Liver (tissue), 3 donors: ENCODE results near the gene EHF.

Source experiments
- FOXA1 ChIP-seq: IDR thresholded peaks from 2 replicates; pipeline ENCODE4 v1.6.1; 2016; ENCODE audit warnings: antibody characterized with exemption
- JUND ChIP-seq, 2 donors: IDR thresholded peaks; 2 replicates each; pipeline ENCODE4 v1.6.1; 2016; ENCODE audit warnings: antibody characterized with exemption in 2 of 2
- RAD21 ChIP-seq, 2 donors: IDR thresholded peaks; 2 replicates each; pipeline ENCODE4 v1.6.1; 2016; ENCODE audit warnings: antibody characterized with exemption in 2 of 2, mild to moderate bottlenecking in 2 of 2
- RXRA ChIP-seq, 2 donors: IDR thresholded peaks; 2 replicates each; pipeline ENCODE4 v1.6.1; 2017 to 2018; ENCODE audit warnings: antibody characterized with exemption in 2 of 2, mild to moderate bottlenecking in 1 of 2
- SP1 ChIP-seq: IDR thresholded peaks from 2 replicates; pipeline ENCODE4 v1.6.1; 2018; ENCODE audit warnings: antibody characterized with exemption, mild to moderate bottlenecking
- YY1 ChIP-seq: IDR thresholded peaks from 2 replicates; pipeline ENCODE4 v1.6.1; 2016; ENCODE audit warnings: antibody characterized with exemption, mild to moderate bottlenecking
- TF ChIP-seq, protein P1 (sequence below): IDR thresholded peaks from 2 replicates; pipeline ENCODE4 v1.6.1; 2016; ENCODE audit warnings: antibody characterized with exemption
- TF ChIP-seq, protein P2 (sequence below): fragments of 150-350 bp; IDR thresholded peaks from 2 replicates; pipeline ENCODE4 v1.5.1; 2017; ENCODE audit warnings: improper control_type of control experiment, low read depth, low read length; ENCODE audit not compliant: missing input control
- TF ChIP-seq, protein P3 (sequence below): IDR thresholded peaks from 2 replicates; pipeline ENCODE4 v1.6.1; 2016; ENCODE audit warnings: antibody characterized with exemption
- TF ChIP-seq, protein P4 (sequence below): IDR thresholded peaks from 2 replicates; pipeline ENCODE4 v1.6.1; 2016; ENCODE audit warnings: antibody characterized with exemption, mild to moderate bottlenecking
- donor health status: healthy.
- donor health status: healthy.

DNA sequence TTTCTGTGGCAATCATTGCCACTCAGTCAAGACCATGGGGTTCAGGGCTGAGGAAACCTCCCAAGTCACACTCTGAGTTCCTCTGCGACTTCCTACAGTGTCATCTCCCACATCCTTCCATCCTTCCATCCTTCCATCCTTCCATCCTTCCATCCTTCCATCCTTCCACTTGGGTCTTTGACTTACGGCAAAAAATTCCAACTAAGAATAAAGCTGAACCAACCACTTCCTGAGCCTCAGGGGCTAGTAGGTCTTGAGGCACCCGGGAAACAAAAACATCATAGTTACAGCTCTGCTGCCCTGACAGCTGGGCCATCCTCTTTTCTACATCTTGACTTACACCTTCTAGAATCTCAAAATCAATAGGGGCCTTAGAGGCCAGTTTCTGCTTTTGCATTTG is 32.1 kb downstream of the EHF start:
- TF ChIP-seq, protein P1, sequence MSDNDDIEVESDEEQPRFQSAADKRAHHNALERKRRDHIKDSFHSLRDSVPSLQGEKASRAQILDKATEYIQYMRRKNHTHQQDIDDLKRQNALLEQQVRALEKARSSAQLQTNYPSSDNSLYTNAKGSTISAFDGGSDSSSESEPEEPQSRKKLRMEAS, result no peak
- TF ChIP-seq, protein P2, sequence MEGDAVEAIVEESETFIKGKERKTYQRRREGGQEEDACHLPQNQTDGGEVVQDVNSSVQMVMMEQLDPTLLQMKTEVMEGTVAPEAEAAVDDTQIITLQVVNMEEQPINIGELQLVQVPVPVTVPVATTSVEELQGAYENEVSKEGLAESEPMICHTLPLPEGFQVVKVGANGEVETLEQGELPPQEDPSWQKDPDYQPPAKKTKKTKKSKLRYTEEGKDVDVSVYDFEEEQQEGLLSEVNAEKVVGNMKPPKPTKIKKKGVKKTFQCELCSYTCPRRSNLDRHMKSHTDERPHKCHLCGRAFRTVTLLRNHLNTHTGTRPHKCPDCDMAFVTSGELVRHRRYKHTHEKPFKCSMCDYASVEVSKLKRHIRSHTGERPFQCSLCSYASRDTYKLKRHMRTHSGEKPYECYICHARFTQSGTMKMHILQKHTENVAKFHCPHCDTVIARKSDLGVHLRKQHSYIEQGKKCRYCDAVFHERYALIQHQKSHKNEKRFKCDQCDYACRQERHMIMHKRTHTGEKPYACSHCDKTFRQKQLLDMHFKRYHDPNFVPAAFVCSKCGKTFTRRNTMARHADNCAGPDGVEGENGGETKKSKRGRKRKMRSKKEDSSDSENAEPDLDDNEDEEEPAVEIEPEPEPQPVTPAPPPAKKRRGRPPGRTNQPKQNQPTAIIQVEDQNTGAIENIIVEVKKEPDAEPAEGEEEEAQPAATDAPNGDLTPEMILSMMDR, result no peak
- TF ChIP-seq, protein P3, sequence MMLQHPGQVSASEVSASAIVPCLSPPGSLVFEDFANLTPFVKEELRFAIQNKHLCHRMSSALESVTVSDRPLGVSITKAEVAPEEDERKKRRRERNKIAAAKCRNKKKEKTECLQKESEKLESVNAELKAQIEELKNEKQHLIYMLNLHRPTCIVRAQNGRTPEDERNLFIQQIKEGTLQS, result no peak
- TF ChIP-seq FOXA1, result no peak
- no peak for TF ChIP-seq SP1
- TF ChIP-seq RAD21 (IDR thresholded peaks at IDR 0.05), result no peak
- TF ChIP-seq RXRA (IDR thresholded peaks at IDR 0.05), result no peak
- no peak for TF ChIP-seq JUND (IDR thresholded peaks at IDR 0.05)
- TF ChIP-seq, protein P4, sequence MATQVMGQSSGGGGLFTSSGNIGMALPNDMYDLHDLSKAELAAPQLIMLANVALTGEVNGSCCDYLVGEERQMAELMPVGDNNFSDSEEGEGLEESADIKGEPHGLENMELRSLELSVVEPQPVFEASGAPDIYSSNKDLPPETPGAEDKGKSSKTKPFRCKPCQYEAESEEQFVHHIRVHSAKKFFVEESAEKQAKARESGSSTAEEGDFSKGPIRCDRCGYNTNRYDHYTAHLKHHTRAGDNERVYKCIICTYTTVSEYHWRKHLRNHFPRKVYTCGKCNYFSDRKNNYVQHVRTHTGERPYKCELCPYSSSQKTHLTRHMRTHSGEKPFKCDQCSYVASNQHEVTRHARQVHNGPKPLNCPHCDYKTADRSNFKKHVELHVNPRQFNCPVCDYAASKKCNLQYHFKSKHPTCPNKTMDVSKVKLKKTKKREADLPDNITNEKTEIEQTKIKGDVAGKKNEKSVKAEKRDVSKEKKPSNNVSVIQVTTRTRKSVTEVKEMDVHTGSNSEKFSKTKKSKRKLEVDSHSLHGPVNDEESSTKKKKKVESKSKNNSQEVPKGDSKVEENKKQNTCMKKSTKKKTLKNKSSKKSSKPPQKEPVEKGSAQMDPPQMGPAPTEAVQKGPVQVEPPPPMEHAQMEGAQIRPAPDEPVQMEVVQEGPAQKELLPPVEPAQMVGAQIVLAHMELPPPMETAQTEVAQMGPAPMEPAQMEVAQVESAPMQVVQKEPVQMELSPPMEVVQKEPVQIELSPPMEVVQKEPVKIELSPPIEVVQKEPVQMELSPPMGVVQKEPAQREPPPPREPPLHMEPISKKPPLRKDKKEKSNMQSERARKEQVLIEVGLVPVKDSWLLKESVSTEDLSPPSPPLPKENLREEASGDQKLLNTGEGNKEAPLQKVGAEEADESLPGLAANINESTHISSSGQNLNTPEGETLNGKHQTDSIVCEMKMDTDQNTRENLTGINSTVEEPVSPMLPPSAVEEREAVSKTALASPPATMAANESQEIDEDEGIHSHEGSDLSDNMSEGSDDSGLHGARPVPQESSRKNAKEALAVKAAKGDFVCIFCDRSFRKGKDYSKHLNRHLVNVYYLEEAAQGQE, result no peak
- no peak for TF ChIP-seq YY1
